Keratinocyte (primary cell): ENCODE measurements around the gene KRT8. TPM values are rescaled to one million over a fixed set of nuclear protein-coding genes. Genes with fewer than 3 reads are reported as not detected.

Experiments
- DNase-seq: peaks from one replicate; pipeline ENCODE4 v3.0.0-alpha.2; 2011; ENCODE audit warnings: low read depth, missing footprints, low spot score
- FAIRE-seq: peaks from 2 replicates; lab custom pipeline; 2011; peaks lifted over from hg19 to GRCh38; lab: Jason Lieb, UNC
- H2AFZ ChIP-seq: 2 replicates; pipeline ENCODE4 v1.6.0; 2012; ENCODE audit warnings: low read length, control low read depth, inconsistent platforms; ENCODE audit not compliant: control insufficient read depth
- H3K27ac ChIP-seq: 2 replicates; pipeline ENCODE4 v1.5.1; 2011; ENCODE audit warnings: low read length; ENCODE audit not compliant: control insufficient read depth, insufficient read depth
- H3K27me3 ChIP-seq: 3 replicates; pipeline ENCODE4 v1.6.0; 2011; ENCODE audit warnings: low read length; ENCODE audit not compliant: control insufficient read depth, insufficient read depth; ENCODE audit errors: extremely low read depth
- H3K36me3 ChIP-seq, 2 experiments: 2 replicates in 1 of 2; 3 replicates in 1 of 2; pipeline ENCODE4 v1.5.1; 2011; ENCODE audit warnings: low read length in 2 of 2, mild to moderate bottlenecking in 1 of 2; ENCODE audit not compliant: control insufficient read depth in 2 of 2, insufficient read depth in 2 of 2; ENCODE audit errors: extremely low read depth in 1 of 2
- H3K4me1 ChIP-seq: 3 replicates; pipeline ENCODE4 v1.5.1; 2011; ENCODE audit warnings: low read length; ENCODE audit not compliant: control insufficient read depth, insufficient read depth; ENCODE audit errors: extremely low read depth
- H3K4me2 ChIP-seq: 3 replicates; pipeline ENCODE4 v1.6.0; 2011; ENCODE audit warnings: low read depth, low read length; ENCODE audit not compliant: control insufficient read depth, insufficient read depth; ENCODE audit errors: extremely low read depth
- H3K4me3 ChIP-seq, 3 experiments: fragments of 200-600 bp in 1 of 3; sonication (generic) in 1 of 3; 2 replicates in 2 of 3; 3 replicates in 1 of 3; pipeline ENCODE4 v1.5.1; 2011 to 2016; ENCODE audit warnings: low read length in 3 of 3, mild to moderate bottlenecking in 3 of 3, control low read depth in 2 of 3, inconsistent platforms in 1 of 3, low read depth in 1 of 3, mixed read lengths in 1 of 3, mixed run types in 1 of 3, moderate library complexity in 1 of 3; ENCODE audit not compliant: control insufficient read depth in 2 of 3, insufficient read depth in 2 of 3; ENCODE audit errors: extremely low read depth in 1 of 3
- H3K79me2 ChIP-seq: 2 replicates; pipeline ENCODE4 v1.6.0; 2012; ENCODE audit warnings: low read length; ENCODE audit not compliant: control insufficient read depth, insufficient read depth
- H3K9ac ChIP-seq: 3 replicates; pipeline ENCODE4 v1.6.0; 2011; ENCODE audit warnings: low read length; ENCODE audit not compliant: control insufficient read depth, insufficient read depth; ENCODE audit errors: extremely low read depth
- H3K9me1 ChIP-seq: 3 replicates; pipeline ENCODE4 v1.6.0; 2011; ENCODE audit warnings: low read length; ENCODE audit not compliant: control insufficient read depth, insufficient read depth; ENCODE audit errors: extremely low read depth
- H3K9me3 ChIP-seq: 2 replicates; pipeline ENCODE4 v1.5.1; 2012; ENCODE audit warnings: low read depth, low read length; ENCODE audit not compliant: control insufficient read depth
- H4K20me1 ChIP-seq: 3 replicates; pipeline ENCODE4 v1.6.0; 2011; ENCODE audit warnings: low read length; ENCODE audit not compliant: control insufficient read depth, insufficient read depth; ENCODE audit errors: extremely low read depth
- EZH2 ChIP-seq: IDR thresholded peaks from one replicate; pipeline ENCODE4 v1.6.1; 2012; ENCODE audit warnings: inconsistent platforms, mild to moderate bottlenecking, low read length, moderate library complexity
- dilution Hi-C: fragments of 300-500 bp; cut with MboI; formaldehyde crosslinking; loops from one replicate; pipeline ENCODE4 v1.7.0; 2020; ENCODE audit warnings: low sequenced_read_pairs; ENCODE audit not compliant: extremely low pct_ligation_motif_present
- polyA plus RNA-seq, 5 experiments: library from polyadenylated mRNA; depleted of rRNA in 3 of 5; stranded (reverse) in 3 of 5; stranded (forward) in 1 of 5; unstranded in 1 of 5; fragments of >200 nt; gene quantifications; 1 replicate in 1 of 5; 2 replicates in 3 of 5; 3 replicates in 1 of 5; pipeline versions ENCODE4 v1.2.1 to v1.2.3, GENCODE V29; 2011 to 2012; ENCODE audit warnings: missing spikeins in 2 of 5, low read depth in 1 of 5, low replicate concordance in 1 of 5
- TF ChIP-seq, protein P1 (sequence below), 3 experiments: IDR thresholded peaks in 1 of 3; conservative IDR thresholded peaks in 1 of 3; optimal IDR thresholded peaks in 1 of 3; 2 replicates in 2 of 3; 3 replicates in 1 of 3; pipeline versions ENCODE3 to v1.5.1; 2011; ENCODE audit warnings: low read length in 3 of 3, mild to moderate bottlenecking in 3 of 3, moderate library complexity in 2 of 3, control low read depth in 1 of 3, inconsistent platforms in 1 of 3; ENCODE audit not compliant: insufficient read depth in 2 of 3; ENCODE audit errors: extremely low read depth in 1 of 3

The KRT8 gene
- polyA plus RNA-seq, 1 donor (not counting 4 experiments of a cell fraction or from before 2014, with no cell fraction given), result 151 TPM

DNA sequence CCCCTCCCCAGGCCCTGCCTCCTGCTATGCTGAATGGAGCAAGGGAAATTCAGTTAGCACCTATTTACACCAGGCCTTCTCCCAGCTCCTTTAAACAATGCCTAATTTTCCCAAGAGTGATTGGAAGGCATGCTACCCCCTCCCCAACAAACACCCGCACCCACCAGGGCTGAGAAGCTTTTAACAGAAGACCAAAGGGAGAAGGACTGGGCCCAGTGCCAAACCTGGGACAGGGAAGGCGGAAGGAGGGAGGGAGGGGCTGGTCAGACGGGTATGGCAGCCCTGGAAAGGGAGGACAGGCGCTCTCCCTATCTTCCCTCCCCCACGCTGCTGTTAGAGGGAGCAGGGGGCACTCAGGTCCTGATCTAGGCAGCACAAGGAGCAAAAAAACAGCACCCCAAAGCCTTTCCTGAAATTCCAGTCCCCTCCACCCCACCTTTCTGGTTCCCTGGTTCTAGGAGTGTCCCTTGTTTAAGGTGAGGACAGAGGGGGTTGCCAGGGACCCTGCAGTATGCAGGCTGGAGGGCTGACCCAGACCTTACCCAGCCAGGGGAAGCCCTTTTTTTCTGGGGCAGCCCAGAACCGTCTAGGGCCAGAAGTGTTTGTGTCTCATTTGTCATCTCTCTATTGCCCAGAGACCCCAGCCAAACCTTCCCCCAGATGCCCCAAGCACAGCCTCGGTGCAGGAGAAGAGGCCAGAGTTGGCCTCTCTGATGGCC, 2.4 kb upstream of the KRT8 start:
- no peaks in the 10 kb centered on the region for H3K9me3 ChIP-seq
- dilution Hi-C loops, result no loop called here
- peak overlapping the region; percentile 53 for H3K9ac ChIP-seq
- H4K20me1 ChIP-seq, result no peaks in the 10 kb centered on the region
- H3K4me1 ChIP-seq, result peaks cover 42% of the 10 kb centered on the region
- no peak for DNase-seq
- TF ChIP-seq, protein P1, sequence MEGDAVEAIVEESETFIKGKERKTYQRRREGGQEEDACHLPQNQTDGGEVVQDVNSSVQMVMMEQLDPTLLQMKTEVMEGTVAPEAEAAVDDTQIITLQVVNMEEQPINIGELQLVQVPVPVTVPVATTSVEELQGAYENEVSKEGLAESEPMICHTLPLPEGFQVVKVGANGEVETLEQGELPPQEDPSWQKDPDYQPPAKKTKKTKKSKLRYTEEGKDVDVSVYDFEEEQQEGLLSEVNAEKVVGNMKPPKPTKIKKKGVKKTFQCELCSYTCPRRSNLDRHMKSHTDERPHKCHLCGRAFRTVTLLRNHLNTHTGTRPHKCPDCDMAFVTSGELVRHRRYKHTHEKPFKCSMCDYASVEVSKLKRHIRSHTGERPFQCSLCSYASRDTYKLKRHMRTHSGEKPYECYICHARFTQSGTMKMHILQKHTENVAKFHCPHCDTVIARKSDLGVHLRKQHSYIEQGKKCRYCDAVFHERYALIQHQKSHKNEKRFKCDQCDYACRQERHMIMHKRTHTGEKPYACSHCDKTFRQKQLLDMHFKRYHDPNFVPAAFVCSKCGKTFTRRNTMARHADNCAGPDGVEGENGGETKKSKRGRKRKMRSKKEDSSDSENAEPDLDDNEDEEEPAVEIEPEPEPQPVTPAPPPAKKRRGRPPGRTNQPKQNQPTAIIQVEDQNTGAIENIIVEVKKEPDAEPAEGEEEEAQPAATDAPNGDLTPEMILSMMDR (optimal IDR thresholded peaks at IDR 0.05 in 1 of 3, IDR thresholded peaks at IDR 0.05 in 1 of 3, conservative IDR thresholded peaks at IDR 0.05 in 1 of 3; ENCODE audit: extremely low read depth in 1 of 3, insufficient read depth in 2 of 3, low read length in 3 of 3), result no peak
- TF ChIP-seq EZH2, result no peak
- no peak for FAIRE-seq
- no peak overlapping the region for H2AFZ ChIP-seq
- peaks cover 2% of the 10 kb centered on the region for H3K9me1 ChIP-seq
- peak overlapping the region in 1 of 3 experiments; percentile 37 for H3K4me3 ChIP-seq
- H3K27ac ChIP-seq, result peak overlapping the region; percentile 58
- H3K36me3 ChIP-seq, result no peaks in the 10 kb centered on the region
- H3K4me2 ChIP-seq, result peak overlapping the region; percentile 68
- H3K27me3 ChIP-seq, result peaks cover 9% of the 10 kb centered on the region
- no peaks in the 10 kb centered on the region for H3K79me2 ChIP-seq

DNA sequence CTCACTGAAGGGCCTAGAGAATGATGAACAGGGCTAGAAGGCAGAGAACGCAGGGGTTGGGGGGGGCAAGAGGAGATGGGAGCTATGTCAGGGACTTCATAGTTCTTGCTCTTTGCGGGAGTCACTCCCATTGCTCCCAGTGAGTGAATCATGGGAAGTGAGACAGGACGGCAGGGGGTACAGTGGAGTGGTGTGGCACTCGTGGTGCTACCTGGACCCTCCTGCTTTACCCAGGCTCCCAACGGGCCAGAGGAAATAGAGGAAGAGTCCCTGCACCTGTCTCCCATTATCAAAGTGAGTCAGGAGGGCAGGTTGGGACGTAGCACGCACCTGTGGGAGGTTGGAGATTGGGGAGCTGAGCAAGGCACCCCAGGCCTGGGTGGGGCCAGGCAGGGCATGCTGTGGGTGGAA, 1.3 kb upstream of the KRT8 start:
- no peak overlapping the region for H3K27ac ChIP-seq
- H3K79me2 ChIP-seq, result no peaks in the 10 kb centered on the region
- no peak overlapping the region for H2AFZ ChIP-seq
- no peaks in the 10 kb centered on the region for H3K9me3 ChIP-seq
- H3K36me3 ChIP-seq, result peaks cover 4 to 6% of the 10 kb centered on the region in 2 experiments
- no peaks in the 10 kb centered on the region for H4K20me1 ChIP-seq
- peaks cover 42% of the 10 kb centered on the region for H3K4me1 ChIP-seq
- H3K9ac ChIP-seq, result no peak overlapping the region
- no peak overlapping the region for H3K4me3 ChIP-seq
- dilution Hi-C loops, result no loop called here
- FAIRE-seq (peak; percentile 52), DNase-seq (peak; percentile 77)
- no peak for TF ChIP-seq EZH2
- TF ChIP-seq, protein P1 (optimal IDR thresholded peaks at IDR 0.05 in 1 of 3, IDR thresholded peaks at IDR 0.05 in 1 of 3, conservative IDR thresholded peaks at IDR 0.05 in 1 of 3; ENCODE audit: extremely low read depth in 1 of 3, insufficient read depth in 2 of 3, low read length in 3 of 3), result no peak
- peaks cover 2% of the 10 kb centered on the region for H3K9me1 ChIP-seq
- H3K4me2 ChIP-seq, result peak overlapping the region; percentile 68
- H3K27me3 ChIP-seq, result peaks cover 9% of the 10 kb centered on the region
